Stimulated activated CD8-positive, alpha-beta memory T cell treated with anti-CD3 and anti-CD28 coated beads, Interleukin-15, amount 100 ng/mL, for 1 hour (primary cell): ENCODE measurements around the gene TMEM250.

ENCODE experiments used
- DNase-seq: peaks from one replicate; pipeline ENCODE4 v3.0.0-alpha.2; 2020; ENCODE audit warnings: low read depth

The TMEM250 gene

GRCh38 chr9:136082496-136083361, 35.9 kb downstream of the TMEM250 start:
- DNase-seq: no peak

- DNase-seq: no peak
Observed at GRCh38 chr9:136081826-136082495, 36.7 kb downstream of the TMEM250 start.

GRCh38 chr9:136081113-136081825, 37.4 kb downstream of the TMEM250 start:
- DNase-seq: no peak

GRCh38 chr9:136080716-136081112, 38.0 kb downstream of the TMEM250 start:
- DNase-seq: no peak

- no peak for DNase-seq
Observed at GRCh38 chr9:136079916-136080246, 38.8 kb downstream of the TMEM250 start.

- no peak for DNase-seq
Observed at GRCh38 chr9:136079211-136079915, 39.3 kb downstream of the TMEM250 start.

- DNase-seq: no peak
Observed at GRCh38 chr9:136078498-136079011, 40.1 kb downstream of the TMEM250 start.

GRCh38 chr9:136078024-136078423, 40.7 kb downstream of the TMEM250 start:
- DNase-seq: no peak

- no peak for DNase-seq
Observed at GRCh38 chr9:136077491-136077890, 41.2 kb downstream of the TMEM250 start.

- no peak for DNase-seq
Observed at GRCh38 chr9:136075881-136076678, 42.6 kb downstream of the TMEM250 start.

- no peak for DNase-seq
Observed at GRCh38 chr9:136075134-136075841, 43.4 kb downstream of the TMEM250 start.

GRCh38 chr9:136074706-136075105, 44.0 kb downstream of the TMEM250 start:
- DNase-seq: no peak
